Lower leg skin (tissue), 4 donors: Measurements from ENCODE around the gene SIK3. TPM values are rescaled to one million over a fixed set of nuclear protein-coding genes. Genes with fewer than 3 reads are reported as not detected.
"Not testable (repeated sequence)": the region's sequence is repeated elsewhere in the genome, so short reads cannot be mapped to it uniquely, and the experiment has no call there.

ENCODE experiments used
- DNase-seq, 2 donors: peaks; one replicate each; pipeline ENCODE4 v3.0.0-alpha.2; 2019; ENCODE audit warnings: low spot score in 2 of 2
- H3K4me3 ChIP-seq: fragments of 200-600 bp; sonication (generic); 2 replicates; pipeline ENCODE4 v1.5.1; 2017; ENCODE audit warnings: mild to moderate bottlenecking, low read depth; ENCODE audit not compliant: poor library complexity, severe bottlenecking
- POLR2A ChIP-seq, 2 donors: fragments of 450-650 bp; IDR thresholded peaks; one replicate each; pipeline ENCODE4 v1.6.1; 2016 to 2017; ENCODE audit warnings: antibody characterized with exemption in 2 of 2, mild to moderate bottlenecking in 1 of 2, moderate library complexity in 1 of 2
- whole genome bisulfite sequencing, 2 donors: methylation state at CpG; one replicate each; pipeline ENCODE4 v1.1.5; 2018; 5-methylcytosine and 5-hydroxymethylcytosine counted together
- intact Hi-C: fragments of 100-400 bp; cut with DNase I; formaldehyde crosslinking; loops from one replicate; pipeline ENCODE4 v1.15.0; 2023; ENCODE audit warnings: low total_unique reads
- total RNA-seq, 4 donors: library from RNA; depleted of rRNA; stranded (reverse); fragments of >200 nt; gene quantifications; one replicate each; pipeline ENCODE4 v1.1.0, GENCODE V29; 2016
- TF ChIP-seq, protein P1 (sequence below), 3 donors: fragments of 450-650 bp; IDR thresholded peaks; one replicate each; pipeline ENCODE4 v1.5.1; 2016; ENCODE audit warnings: antibody characterized with exemption in 3 of 3, mild to moderate bottlenecking in 3 of 3, moderate library complexity in 2 of 3

The SIK3 gene
- total RNA-seq, 4 donors from 2014 or later, result 26.7 to 37.5 (median 30.1) TPM

DNA sequence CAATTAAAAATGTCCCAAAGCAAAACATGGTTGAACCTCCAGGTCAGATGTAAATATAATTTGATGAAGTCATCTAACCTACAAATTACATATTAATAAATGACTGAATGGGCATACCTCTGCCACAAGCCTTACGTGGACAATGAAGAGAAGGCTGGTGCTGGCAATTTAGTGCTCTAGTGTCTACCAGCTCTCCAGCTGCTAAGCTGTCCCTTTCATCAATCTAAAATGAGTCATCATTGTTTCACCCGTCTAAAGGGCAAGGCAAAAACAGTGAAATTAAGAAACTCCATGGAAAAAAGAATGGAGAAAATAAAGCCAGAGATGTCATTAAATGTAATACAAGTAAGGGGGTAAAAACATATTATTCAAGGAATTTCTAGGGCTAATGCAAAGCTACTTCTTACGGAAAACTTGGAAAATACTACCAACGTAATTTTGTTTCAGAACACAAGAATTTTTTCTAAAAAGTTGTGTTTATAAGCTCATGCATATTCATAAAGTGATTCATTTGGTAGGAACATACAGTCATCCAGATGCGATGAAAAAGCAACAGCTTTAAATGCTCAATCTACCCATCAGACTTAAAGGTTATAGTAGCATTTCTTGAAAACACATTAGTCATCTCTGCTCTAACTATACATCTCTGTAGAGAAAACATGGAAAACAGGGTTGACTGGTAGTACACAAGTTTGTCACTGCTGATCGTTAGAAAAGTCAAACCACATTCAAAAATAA, 71.5 kb downstream of the SIK3 start:
- WGBS, 2 donors, result 49 to 53% methylated on average over 6 of the region's 6 CpGs
- no peak overlapping the region for H3K4me3 ChIP-seq
- TF ChIP-seq, protein P1, sequence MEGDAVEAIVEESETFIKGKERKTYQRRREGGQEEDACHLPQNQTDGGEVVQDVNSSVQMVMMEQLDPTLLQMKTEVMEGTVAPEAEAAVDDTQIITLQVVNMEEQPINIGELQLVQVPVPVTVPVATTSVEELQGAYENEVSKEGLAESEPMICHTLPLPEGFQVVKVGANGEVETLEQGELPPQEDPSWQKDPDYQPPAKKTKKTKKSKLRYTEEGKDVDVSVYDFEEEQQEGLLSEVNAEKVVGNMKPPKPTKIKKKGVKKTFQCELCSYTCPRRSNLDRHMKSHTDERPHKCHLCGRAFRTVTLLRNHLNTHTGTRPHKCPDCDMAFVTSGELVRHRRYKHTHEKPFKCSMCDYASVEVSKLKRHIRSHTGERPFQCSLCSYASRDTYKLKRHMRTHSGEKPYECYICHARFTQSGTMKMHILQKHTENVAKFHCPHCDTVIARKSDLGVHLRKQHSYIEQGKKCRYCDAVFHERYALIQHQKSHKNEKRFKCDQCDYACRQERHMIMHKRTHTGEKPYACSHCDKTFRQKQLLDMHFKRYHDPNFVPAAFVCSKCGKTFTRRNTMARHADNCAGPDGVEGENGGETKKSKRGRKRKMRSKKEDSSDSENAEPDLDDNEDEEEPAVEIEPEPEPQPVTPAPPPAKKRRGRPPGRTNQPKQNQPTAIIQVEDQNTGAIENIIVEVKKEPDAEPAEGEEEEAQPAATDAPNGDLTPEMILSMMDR (IDR thresholded peaks at IDR 0.05), result no peak
- intact Hi-C loops, result no loop called here
- DNase-seq, result no peak

DNA sequence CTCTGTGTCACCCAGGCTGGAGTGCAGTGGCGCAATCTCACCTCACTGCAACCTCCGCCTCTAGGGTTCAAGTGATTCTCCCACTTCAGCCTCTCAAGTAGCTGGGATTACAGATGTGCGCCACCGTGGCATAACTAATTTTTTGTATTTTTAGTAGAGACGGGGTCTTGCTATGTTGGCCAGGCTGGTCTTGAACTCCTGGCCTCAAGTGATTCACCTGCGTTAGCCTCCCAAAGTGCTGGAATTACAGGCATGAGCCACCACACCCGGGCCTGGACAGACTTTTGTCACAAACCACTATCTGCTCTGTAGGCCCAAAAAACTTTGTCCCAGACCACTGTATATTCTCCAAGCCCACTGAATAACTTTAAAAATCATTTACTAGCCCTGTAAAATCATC, 74.5 kb downstream of the SIK3 start:
- WGBS, 2 donors, result 96 to 98% methylated on average over 7 of the region's 7 CpGs
- DNase-seq, H3K4me3 ChIP-seq, intact Hi-C loops: not testable (repeated sequence)

DNA sequence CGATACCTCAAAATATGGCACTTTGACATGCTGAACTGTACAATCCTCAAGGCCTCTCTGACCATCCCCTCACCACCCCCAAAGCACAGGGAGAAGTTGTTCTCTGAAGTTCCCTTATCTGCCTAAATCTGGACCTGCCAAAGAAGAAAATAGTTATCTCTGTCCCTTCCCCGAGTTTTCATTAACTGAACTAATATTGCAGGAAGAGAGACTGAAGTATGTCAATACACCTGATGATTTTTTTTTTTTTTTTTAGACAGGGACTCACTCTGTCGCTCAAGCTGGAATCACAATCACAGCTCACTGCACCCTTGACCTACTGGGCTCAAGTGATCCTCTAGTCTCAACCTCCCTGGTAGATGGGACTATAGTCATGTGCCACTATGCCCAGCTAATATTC, 75.0 kb downstream of the SIK3 start:
- intact Hi-C loops, result no loop called here
- no peak for TF ChIP-seq POLR2A (IDR thresholded peaks at IDR 0.05)
- TF ChIP-seq, protein P1 (IDR thresholded peaks at IDR 0.05), result no peak
- 87 to 89% methylated on average over 3 of the region's 3 CpGs for WGBS, 2 donors
- H3K4me3 ChIP-seq, result no peak overlapping the region
- DNase-seq, result no peak

DNA sequence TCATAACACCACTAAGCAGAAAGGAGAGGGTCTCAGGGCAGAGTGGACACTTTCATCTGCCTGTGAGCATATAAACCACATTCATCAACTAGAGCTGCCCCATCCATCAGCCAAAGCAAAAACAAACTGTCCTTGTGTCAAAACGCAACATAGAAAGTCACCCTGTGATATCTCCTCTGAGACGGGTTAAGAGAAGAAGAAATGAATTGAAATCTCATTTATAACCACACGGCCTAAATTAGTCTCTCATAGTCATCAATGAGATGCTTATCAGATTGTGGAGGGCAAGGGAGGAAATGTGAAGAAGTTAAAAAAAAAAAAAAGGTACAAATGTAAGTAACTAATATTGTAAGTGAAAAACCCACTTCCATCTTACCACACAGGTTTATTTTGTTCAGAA, 75.7 kb downstream of the SIK3 start:
- 74 to 76% methylated on average over 3 of the region's 3 CpGs for WGBS, 2 donors
- intact Hi-C loops, result no loop called here
- no peak overlapping the region for H3K4me3 ChIP-seq
- no peak for TF ChIP-seq POLR2A (IDR thresholded peaks at IDR 0.05)
- TF ChIP-seq, protein P1 (IDR thresholded peaks at IDR 0.05), result no peak
- DNase-seq, result no peak

DNA sequence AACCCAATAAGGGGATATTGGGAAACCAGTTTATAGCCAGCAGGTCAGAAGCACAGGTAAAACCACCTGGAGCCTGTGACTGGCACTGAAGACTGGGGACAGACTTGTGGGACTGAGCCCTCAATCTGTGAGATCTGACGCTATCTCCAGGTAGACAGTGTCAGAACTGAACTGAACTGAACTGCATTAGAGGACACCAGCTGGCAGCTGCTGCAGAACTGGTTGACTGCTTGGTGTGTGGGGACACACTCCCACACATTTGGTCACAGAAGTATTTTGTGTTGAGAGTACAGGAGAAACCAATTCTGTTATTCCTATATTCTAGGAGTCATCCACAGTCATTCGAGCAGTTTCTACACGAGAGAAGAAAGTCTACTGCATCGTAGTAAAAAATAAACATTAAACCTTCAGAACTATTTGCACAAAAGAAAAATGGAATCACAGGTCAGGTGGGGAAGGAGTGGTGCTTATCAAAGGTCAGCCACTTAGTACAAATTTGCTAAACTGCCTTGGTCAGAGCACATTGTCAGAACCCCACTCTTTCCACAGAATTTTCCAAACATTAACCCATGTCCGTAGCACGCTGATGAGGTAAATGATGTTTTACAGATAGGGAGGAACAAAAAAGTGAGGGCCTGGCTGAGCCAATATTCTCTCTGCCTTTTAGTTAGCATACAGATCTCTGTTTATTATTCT, 77.2 kb downstream of the SIK3 start:
- no peak for TF ChIP-seq POLR2A (IDR thresholded peaks at IDR 0.05)
- TF ChIP-seq, protein P1 (IDR thresholded peaks at IDR 0.05), result no peak
- no peak for DNase-seq

DNA sequence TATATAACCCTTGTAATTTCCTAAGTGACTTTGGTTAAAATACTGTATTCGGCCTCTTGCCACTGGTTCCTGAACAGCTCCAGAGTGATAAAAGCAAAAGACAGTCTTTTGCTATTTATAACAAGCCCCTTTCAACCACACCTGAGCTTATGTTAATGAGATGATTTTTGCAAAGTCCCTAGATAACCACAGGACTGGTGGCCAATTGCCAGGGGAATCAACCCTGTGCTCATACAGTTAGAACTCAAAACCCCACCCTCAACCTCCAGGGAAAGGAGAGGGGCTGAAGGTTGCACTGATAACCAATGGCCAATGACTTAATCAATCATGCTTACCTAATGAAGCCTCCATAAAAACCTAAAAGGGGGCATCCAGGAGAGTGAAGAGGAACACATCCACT, 77.9 kb downstream of the SIK3 start:
- intact Hi-C loops, result no loop called here

More for the DNA sequence above, 77.2 kb downstream of the SIK3 start:
- WGBS, 2 donors, result 94 to 96% methylated on average over 6 of the region's 6 CpGs
- intact Hi-C loops, result no loop called here
- no peak overlapping the region for H3K4me3 ChIP-seq

More for the DNA sequence above, 77.9 kb downstream of the SIK3 start:
- TF ChIP-seq POLR2A (IDR thresholded peaks at IDR 0.05), result no peak
- TF ChIP-seq, protein P1 (IDR thresholded peaks at IDR 0.05), result no peak
- WGBS, 2 donors, result 75 to 94% methylated on average over 1 of the region's 1 CpG
- H3K4me3 ChIP-seq, result no peak overlapping the region
- no peak for DNase-seq
